AML-193 (cell line): ENCODE measurements around the gene CAPN11.

Experiments
- DNase-seq, 2 experiments: peaks; one replicate each; lab custom pipeline; 2025; lab: John Stamatoyannopoulos, UW

Gene CAPN11

GRCh38 chr6:44158770-44159228 is at the start of gene CAPN11:
TSS of gene CAPN11 (plus strand) at chr6:44158820. CDS start at chr6:44158849, 29 bp downstream.
- DNase-seq = no peak

- DNase-seq = no peak
Observed at GRCh38 chr6:44109212-44109611, 49.4 kb upstream of the CAPN11 start.

GRCh38 chr6:44110005-44110676 is 48.5 kb upstream of the CAPN11 start:
- DNase-seq = no peak

DNA sequence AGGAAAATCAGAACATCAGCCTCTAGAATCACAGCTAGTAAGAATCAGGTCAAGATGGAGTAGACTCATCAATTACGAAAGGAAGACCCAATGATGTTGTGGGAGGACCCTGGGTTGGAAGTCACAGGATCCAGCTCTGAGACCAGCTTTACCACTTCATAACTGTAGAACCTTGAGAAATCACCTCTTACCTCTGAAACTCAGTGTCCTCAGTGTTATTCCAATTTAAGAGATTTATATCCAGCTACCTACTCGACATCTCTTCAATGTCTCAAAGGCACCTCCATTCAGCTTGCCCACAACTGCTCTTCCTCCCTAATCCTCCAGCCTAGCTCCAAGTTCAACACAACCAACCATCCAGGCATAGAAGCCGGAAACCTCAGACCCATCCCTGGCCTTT is 47.7 kb upstream of the CAPN11 start:
- no peak for DNase-seq

DNA sequence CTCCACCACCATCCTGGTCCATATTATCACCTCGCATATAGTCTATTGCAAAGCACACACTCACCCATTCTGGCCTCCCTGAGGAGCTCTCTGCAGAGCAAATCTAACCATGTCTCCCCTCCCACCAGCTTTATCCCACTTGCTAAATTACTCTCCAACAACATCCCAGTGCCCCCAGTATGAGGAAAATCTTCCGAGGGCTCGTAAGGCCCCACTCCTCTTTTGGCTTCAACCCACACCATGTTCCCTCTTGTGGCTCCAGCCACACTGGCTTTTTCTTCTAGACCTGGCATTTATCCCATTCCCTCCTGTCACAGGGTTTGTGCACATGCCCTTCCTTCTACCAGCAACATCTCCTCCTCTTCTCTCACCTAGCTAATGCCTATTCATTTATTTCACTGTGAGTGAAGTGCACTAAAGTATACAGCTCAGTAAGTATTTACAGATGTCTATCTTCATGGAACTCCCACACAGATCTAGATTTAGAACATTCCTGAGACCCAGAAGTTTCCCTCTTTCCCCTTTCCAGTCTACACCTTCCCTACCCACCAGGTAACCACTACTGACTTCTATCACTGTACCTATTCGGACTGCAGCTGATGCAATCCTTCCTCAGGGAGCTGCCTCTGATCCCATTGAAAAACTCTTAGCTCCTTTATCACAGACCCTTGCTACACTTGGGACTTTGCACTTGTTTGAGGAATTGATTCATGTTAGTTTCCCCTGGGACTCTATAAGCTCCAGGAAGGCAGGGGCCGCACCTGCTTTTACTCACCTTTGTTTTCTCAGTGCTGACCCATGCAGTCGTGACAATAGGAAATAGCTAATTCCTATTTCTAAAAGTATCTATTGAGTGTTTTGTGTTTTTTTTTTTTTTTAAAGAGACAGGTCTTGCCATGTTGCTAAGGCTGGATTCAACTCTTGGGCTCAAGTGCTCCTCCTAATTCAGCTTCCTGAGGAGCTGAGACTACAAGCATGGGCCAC is 46.9 kb upstream of the CAPN11 start:
- no peak for DNase-seq

GRCh38 chr6:44113414-44113813 is 45.2 kb upstream of the CAPN11 start:
- DNase-seq = no peak

GRCh38 chr6:44115866-44116265 is 42.8 kb upstream of the CAPN11 start:
- no peak for DNase-seq

- no peak for DNase-seq
Observed at GRCh38 chr6:44116641-44117382, 41.8 kb upstream of the CAPN11 start.

DNA sequence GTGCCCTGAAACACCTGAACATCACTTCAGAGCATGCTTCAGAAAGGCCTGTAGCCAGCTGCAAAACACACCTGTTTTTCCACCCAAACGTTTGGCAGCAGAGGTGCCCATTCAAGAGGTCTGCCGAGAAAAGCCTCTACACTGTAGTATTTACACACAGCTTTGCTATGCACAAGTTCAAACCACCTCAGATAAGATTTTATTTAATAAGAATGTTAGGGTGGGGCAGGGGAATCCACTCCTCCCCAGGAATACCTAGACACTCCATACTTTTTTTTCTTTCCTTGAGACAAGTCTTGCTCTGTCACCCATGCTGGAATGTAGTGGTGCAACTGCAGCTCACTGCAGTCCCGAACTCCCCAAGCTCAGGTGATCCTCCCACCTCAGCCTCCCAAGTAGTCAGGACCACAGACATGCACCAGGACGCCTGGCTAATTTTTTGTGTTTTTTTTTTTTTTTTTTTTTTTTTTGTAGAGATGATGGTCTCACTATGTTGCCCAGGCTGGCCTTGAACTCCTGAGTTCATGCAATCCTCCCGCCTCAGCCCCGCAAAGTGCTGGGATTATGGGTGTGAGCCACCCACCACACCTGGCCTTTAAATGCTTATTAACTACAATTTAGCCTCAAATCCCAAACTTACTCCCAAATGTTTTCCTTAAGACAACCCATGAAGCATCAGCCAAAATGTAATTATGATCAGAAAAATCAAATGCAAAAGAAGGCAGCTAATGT is 41.1 kb upstream of the CAPN11 start:
- no peak for DNase-seq

- DNase-seq = no peak
Observed at GRCh38 chr6:44119704-44120262, 38.8 kb upstream of the CAPN11 start.

DNA sequence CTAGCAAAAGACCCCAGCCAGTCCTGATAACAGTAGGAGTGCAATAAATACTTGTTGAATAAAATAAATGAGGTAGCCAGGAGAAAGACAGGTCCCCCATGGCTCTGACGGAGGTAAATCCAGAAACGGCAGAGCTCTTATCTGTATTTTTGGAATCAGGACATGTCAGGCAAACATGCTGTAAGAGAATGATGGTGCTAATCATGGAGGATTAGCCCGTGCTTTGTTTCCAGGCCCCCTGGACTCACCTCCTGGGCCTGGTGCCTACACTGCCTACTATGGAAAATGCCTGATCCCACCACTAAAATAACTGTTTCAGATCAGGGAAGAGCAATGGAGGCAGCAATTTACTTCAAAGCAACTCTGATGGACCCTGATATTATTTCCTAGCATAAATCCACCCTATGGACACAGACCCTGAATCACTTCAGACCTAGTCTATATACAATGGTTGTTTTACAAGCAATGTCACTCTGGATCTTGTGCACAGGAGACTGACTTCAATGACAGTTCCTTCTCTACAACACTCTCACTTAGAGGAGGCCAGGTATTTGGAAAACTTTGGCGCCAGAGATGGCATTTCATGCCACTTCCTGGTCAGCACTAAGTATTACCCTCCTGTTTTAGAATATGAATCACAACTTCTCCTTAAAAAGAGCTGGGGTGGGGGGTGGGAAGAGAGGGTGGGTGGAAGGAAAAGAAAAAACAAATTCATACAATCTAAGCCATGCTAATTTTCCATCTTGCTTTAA is 37.8 kb upstream of the CAPN11 start:
- DNase-seq = no peak

GRCh38 chr6:44122801-44123200 is 35.8 kb upstream of the CAPN11 start:
- peak; percentile 40 to 56 for DNase-seq

DNA sequence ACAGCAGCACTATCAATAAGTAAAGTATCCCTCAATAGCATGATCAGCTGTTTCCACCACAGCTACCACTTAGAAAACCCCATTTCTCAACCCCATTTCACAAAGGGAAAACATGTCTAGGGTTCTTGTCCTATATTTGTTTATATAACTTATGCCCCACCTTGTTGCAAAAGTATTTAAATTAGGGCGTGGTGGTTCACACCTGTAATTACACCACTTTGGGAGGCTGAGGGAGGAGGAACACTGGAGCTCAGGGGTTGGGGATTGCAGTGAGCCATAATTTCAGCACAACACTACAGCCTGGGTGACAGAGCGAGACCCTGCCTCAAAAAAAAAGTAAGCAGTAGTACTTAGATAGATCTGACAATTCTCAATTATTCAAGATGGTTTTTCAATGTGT is 35.1 kb upstream of the CAPN11 start:
- no peak for DNase-seq

DNA sequence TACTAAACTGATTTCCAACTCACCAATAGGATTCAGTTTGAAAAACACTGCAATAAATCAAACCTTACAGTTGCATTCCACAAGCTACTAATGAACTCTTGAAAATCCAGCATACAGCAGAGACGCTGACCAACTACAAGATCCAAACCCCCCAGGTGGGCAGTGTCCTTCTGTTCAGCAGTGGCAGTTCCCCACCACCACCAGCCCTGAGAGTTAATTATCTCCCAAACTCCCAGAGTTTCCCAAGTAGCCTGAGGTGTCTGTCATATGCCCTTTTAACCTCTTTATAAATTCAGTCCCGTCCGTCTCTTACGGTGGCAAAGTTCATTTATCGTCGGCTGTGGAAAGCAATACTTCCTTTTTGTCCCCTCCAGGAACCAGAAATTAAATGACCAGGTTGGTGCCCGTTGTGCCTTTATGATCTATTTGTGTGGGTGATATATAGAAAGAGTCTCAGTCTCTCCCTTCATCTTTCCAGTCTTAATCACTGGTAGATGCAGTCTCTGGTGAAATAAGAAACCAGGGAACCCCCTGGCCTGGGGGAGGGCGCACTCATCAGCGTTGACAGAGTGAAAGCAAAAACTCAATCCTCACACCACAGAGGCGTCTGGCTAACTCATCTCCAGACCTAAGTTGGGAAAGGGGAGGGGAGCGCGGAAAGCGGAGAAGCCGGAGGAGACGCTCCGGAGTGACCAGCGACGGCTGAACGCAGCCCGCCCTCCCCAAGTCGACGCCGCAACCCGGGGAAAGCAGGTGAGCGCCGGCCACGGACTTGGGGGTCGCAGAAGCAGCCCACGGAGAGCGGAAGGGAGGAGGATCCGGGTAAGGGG is 32.1 kb upstream of the CAPN11 start:
- DNase-seq = peak; percentile 44 to 49

GRCh38 chr6:44127186-44128019 is 31.2 kb upstream of the CAPN11 start, which contains the start of the genes MRPL14 and TMEM63B:
TSS of gene MRPL14 (minus strand) at chr6:44127452. CDS start at chr6:44116611, 10,841 bp downstream.
TSS of gene TMEM63B (plus strand) at chr6:44127554. CDS start at chr6:44134585, 7,031 bp downstream.
- peak; percentile 84 to 86 for DNase-seq

- DNase-seq = peak; percentile 38 to 57
Observed at GRCh38 chr6:44128020-44128917, 30.4 kb upstream of the CAPN11 start.

DNA sequence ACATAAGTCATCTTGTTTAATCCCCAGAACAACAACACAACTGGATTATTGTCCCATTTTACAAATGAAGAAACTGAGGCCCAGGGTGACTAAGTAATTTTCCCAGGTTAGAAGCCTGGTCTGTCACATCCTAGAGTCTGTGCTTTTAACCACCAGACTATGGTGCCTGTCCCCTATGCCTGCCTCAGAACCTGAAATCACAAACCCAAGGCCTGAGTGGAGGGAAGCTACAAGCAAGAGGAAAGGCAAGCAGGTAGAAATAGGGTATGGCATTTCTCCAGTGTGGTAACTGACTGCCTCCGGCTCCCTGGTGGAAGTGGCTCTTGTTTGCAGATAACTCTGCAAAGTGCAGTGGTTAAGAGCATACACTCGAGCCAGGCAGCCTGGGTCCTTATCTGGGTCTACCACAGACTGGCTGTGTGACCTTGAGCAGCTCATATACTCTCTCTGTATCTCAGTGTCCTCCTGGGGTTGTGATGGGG is 28.7 kb upstream of the CAPN11 start:
- DNase-seq = no peak
